Measurements from ENCODE around the gene NPFFR1.

Gene NPFFR1

GRCh38 chr10:70323138-70323696 is 39.4 kb upstream of the NPFFR1 start:
- peaks cover 11% of the 10 kb centered on the region for H3K27me3 Mint-ChIP-seq (ENCODE audit: low read depth)
- H3K9me3 Mint-ChIP-seq, result no peaks in the 10 kb centered on the region
- no peaks in the 10 kb centered on the region for H3K36me3 Mint-ChIP-seq (ENCODE audit: low read depth)
- no peak for TF ChIP-seq CTCF (IDR thresholded peaks at IDR 0.05; ENCODE audit: unreplicated experiment in 3 of 3)
- H3K27ac Mint-ChIP-seq, result peak overlapping the region in 2 of 3 experiments; percentile 25 to 41
- H3K4me3 Mint-ChIP-seq, result no peak overlapping the region
- H3K4me1 Mint-ChIP-seq, result peaks cover 28% of the 10 kb centered on the region

GRCh38 chr10:70321897-70322890 is 38.4 kb upstream of the NPFFR1 start:
- Mint-ChIP-seq H3K27me3 (ENCODE audit: low read depth) (peaks cover 11% of the 10 kb centered on the region), H3K4me3 (no peak overlapping the region)

GRCh38 chr10:70321233-70321632 is 37.4 kb upstream of the NPFFR1 start:
- Mint-ChIP-seq H3K36me3 (ENCODE audit: low read depth) (no peaks in the 10 kb centered on the region), H3K9me3 (no peaks in the 10 kb centered on the region), H3K4me1 (peaks cover 25% of the 10 kb centered on the region), H3K27me3 (ENCODE audit: low read depth) (peaks cover 11% of the 10 kb centered on the region), H3K4me3 (no peak overlapping the region), H3K27ac (no peak overlapping the region)
- no peak for TF ChIP-seq CTCF (IDR thresholded peaks at IDR 0.05; ENCODE audit: unreplicated experiment in 3 of 3)

More at GRCh38 chr10:70321897-70322890, 38.4 kb upstream of the NPFFR1 start:
- no peak for TF ChIP-seq CTCF (IDR thresholded peaks at IDR 0.05; ENCODE audit: unreplicated experiment in 3 of 3)
- Mint-ChIP-seq H3K9me3 (no peaks in the 10 kb centered on the region), H3K36me3 (ENCODE audit: low read depth) (no peaks in the 10 kb centered on the region), H3K4me1 (peaks cover 28% of the 10 kb centered on the region), H3K27ac (peak overlapping the region in 1 of 3 experiments; percentile 41)

- no peak for TF ChIP-seq CTCF (IDR thresholded peaks at IDR 0.05; ENCODE audit: unreplicated experiment in 3 of 3)
- peaks cover 11% of the 10 kb centered on the region for H3K27me3 Mint-ChIP-seq (ENCODE audit: low read depth)
- no peak overlapping the region for H3K27ac Mint-ChIP-seq
- no peak overlapping the region for H3K4me3 Mint-ChIP-seq
- H3K4me1 Mint-ChIP-seq, result peaks cover 20% of the 10 kb centered on the region
- H3K9me3 Mint-ChIP-seq, result no peaks in the 10 kb centered on the region
- H3K36me3 Mint-ChIP-seq (ENCODE audit: low read depth), result no peaks in the 10 kb centered on the region
Measured at GRCh38 chr10:70320751-70321150, 36.9 kb upstream of the NPFFR1 start.

- H3K27me3 Mint-ChIP-seq (ENCODE audit: low read depth), result peaks cover 11% of the 10 kb centered on the region
- TF ChIP-seq CTCF (IDR thresholded peaks at IDR 0.05; ENCODE audit: unreplicated experiment in 3 of 3), result no peak
- peaks cover 12% of the 10 kb centered on the region for H3K4me1 Mint-ChIP-seq
- no peaks in the 10 kb centered on the region for H3K9me3 Mint-ChIP-seq
- H3K36me3 Mint-ChIP-seq (ENCODE audit: low read depth), result no peaks in the 10 kb centered on the region
- H3K27ac Mint-ChIP-seq, result no peak overlapping the region
- H3K4me3 Mint-ChIP-seq, result no peak overlapping the region
Measured at GRCh38 chr10:70319824-70320223, 36.0 kb upstream of the NPFFR1 start.

All from nephron (organoid).